ENCODE data around the gene ZNF280D.
A peak's percentile ranks its signal among the peaks of the same experiment; 100 is the strongest.

The ZNF280D gene

DNA sequence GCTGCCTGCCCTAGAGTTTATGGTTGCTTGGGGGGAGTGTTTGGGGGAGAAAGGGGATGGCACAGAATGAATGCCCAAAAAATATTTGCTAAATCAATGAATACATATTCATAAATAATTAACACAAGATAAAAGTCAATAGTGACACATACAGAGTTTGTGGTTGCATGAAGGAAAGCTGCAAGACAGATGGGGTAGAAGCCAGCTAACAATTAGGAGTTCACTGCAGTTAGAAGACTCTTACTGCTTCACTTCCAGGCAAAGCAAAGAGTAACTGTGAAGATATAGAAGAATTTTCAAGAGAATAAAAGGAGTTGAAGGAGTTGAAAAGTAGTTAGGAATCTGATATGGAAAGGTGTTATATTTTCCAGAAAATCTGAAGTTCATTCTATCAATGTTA lies 72.4 kb downstream of the ZNF280D start:
- no peak for TF ChIP-seq TAF1 (IDR thresholded peaks at IDR 0.05; ENCODE audit: borderline replicate concordance, low read depth, low read length)
- TF ChIP-seq POLR2AphosphoS5 (IDR thresholded peaks at IDR 0.05; ENCODE audit: low read depth, low read length), result no peak
- TF ChIP-seq POLR2A (IDR thresholded peaks at IDR 0.05; ENCODE audit: low read depth, low read length), result no peak
- FAIRE-seq (no peak), DNase-seq (ENCODE audit: insufficient read length) (no peak)

DNA sequence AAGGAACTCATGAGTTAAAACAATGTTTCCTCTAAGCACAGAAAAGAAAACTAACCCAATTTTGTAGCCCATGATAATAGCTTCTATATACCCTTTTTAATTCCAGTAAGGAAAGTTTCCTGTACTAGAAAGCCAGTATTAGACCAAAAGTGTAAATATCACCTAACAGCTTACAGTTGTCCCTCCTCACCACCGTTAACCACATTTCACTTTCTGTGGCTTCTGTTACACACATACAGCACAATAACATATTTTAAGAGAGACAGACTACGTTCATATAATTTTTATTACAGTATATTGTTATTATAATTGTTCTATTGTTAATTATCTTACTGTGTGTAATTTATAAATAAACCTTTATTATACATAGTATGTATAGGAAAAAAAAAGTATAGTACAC lies 74.1 kb downstream of the ZNF280D start:
- DNase-seq (ENCODE audit: insufficient read length) (no peak), FAIRE-seq (no peak)
- TF ChIP-seq POLR2AphosphoS5 (IDR thresholded peaks at IDR 0.05; ENCODE audit: low read depth, low read length), result no peak
- no peak for TF ChIP-seq TAF1 (IDR thresholded peaks at IDR 0.05; ENCODE audit: borderline replicate concordance, low read depth, low read length)
- no peak for TF ChIP-seq POLR2A (IDR thresholded peaks at IDR 0.05; ENCODE audit: low read depth, low read length)

DNA sequence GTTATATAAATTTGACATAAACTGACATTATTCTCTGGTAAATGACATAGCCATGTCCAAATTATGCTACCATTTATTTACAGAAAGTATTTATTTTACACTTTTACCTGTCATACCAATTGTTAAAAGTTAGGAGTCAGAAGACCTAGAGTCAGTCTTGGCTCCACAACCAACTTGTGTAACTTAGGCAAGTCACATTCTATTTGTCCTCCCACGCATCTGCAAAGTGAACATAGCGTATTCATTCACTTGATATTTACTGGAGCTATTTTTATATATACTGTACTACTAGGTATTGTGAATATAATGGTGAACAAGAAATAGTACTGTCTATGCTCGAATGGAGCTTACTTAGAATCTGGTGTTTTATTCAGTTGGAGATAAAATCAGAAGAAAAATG lies 78.7 kb downstream of the ZNF280D start:
- DNase-seq (ENCODE audit: insufficient read length) (no peak), FAIRE-seq (no peak)
- TF ChIP-seq POLR2A (IDR thresholded peaks at IDR 0.05; ENCODE audit: low read depth, low read length), result no peak
- no peak for TF ChIP-seq POLR2AphosphoS5 (IDR thresholded peaks at IDR 0.05; ENCODE audit: low read depth, low read length)
- TF ChIP-seq TAF1 (IDR thresholded peaks at IDR 0.05; ENCODE audit: borderline replicate concordance, low read depth, low read length), result no peak

DNA sequence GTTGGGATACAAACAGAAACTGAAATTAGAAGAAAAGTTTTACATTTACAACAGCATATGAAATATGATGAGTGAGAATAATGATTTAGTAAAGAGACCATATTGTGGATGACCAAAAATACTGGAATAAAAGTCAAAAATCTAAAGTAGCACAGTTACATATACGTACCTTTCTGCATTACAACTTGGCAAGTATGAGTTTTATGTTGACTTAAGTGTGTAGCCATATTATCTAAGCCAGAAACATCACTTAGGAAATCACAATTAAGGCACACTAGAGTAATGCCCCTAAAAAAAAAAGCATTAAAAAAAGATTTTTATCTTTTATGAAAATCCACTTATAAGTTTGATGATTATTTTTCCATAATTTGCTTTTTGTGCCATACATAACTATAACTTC lies 79.1 kb downstream of the ZNF280D start:
- no peak for FAIRE-seq
- DNase-seq (ENCODE audit: insufficient read length), result no peak
- TF ChIP-seq POLR2A (IDR thresholded peaks at IDR 0.05; ENCODE audit: low read depth, low read length) (no peak), TAF1 (IDR thresholded peaks at IDR 0.05; ENCODE audit: borderline replicate concordance, low read depth, low read length) (no peak), POLR2AphosphoS5 (IDR thresholded peaks at IDR 0.05; ENCODE audit: low read depth, low read length) (no peak)

DNA sequence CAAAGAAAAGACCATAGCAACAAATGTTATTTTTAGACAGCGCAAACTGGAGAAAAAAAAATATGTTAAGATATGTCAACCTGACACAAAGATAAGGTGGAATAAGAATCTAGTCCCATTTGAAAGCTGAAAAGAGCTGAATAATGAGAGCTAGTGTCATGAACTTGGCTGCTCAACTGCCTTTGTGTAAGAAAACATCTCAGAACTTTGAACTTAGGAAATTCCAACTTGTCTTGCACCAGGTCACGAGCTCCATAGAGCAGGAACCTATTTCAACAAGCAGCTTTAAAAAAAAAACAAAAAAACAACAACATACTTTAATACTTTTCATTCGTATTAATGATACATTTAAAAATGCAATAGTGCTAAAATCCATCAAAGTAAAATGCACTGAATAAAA lies 79.5 kb downstream of the ZNF280D start:
- TF ChIP-seq POLR2AphosphoS5 (IDR thresholded peaks at IDR 0.05; ENCODE audit: low read depth, low read length) (no peak), POLR2A (IDR thresholded peaks at IDR 0.05; ENCODE audit: low read depth, low read length) (no peak), TAF1 (IDR thresholded peaks at IDR 0.05; ENCODE audit: borderline replicate concordance, low read depth, low read length) (no peak)
- FAIRE-seq (no peak), DNase-seq (ENCODE audit: insufficient read length) (no peak)

DNA sequence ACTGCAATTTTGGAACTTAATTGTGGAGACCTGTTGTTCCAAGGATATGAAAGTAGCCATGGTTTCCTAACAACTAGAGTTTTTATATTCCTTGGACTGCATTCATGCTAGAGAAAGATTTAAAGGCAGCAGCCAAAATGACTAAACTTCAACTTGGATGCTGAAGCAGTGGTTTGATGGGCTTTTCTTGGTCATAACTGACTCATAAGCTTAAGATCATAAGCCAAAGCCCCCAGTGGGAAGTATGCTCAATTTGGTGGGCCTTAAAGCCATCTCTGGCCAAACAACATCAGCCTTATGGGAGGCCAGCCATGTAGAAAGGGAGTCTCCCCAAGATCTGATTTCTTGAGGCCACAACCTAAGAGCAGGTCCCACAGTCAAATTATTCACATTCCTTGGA lies 80.2 kb downstream of the ZNF280D start:
- no peak for FAIRE-seq
- TF ChIP-seq POLR2A (IDR thresholded peaks at IDR 0.05; ENCODE audit: low read depth, low read length) (no peak), TAF1 (IDR thresholded peaks at IDR 0.05; ENCODE audit: borderline replicate concordance, low read depth, low read length) (no peak), POLR2AphosphoS5 (IDR thresholded peaks at IDR 0.05; ENCODE audit: low read depth, low read length) (no peak)

DNA sequence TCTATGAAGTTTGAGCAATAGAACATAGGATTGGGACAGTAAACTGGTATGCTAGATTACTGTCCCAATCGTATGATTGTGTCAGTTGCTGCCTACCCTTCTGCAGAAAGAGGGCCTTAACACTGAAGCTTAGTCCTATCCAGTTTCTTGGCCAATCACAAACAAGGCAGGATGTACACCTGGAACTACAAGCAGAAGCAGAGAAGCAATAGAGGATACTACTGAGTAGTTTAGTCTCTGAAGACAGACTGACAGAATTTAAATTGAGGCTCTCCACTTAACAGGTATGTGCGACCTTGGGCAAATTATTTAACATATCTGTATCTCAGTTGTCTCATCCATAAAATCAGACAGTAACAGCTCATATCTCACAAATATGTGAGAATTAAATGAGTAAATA lies 85.0 kb downstream of the ZNF280D start:
- FAIRE-seq (no peak), DNase-seq (ENCODE audit: insufficient read length) (no peak)
- no peak for TF ChIP-seq POLR2A (IDR thresholded peaks at IDR 0.05; ENCODE audit: low read depth, low read length)
- TF ChIP-seq POLR2AphosphoS5 (IDR thresholded peaks at IDR 0.05; ENCODE audit: low read depth, low read length), result no peak
- no peak for TF ChIP-seq TAF1 (IDR thresholded peaks at IDR 0.05; ENCODE audit: borderline replicate concordance, low read depth, low read length)

More for the DNA sequence above, 80.2 kb downstream of the ZNF280D start:
- no peak for DNase-seq (ENCODE audit: insufficient read length)

DNA sequence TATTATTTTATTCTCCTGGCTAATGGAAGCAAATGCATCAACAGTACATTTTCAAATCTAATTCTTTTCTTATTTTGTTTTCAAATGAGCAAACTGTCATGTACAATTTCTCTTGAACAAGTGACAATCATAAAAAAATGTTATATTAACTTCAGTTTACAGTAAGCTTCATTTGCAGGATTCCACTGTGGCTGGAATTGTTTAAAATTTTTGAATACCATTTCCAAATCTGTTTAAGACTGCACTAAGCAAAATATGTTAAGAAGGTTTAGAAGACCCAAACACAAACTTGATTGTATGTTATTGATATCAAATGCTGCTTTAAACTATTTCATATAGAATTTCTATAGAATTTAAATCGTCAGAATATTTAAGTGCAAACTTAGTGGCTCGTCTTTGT lies 92.8 kb downstream of the ZNF280D start:
- FAIRE-seq (no peak), DNase-seq (ENCODE audit: insufficient read length) (no peak)
- no peak for TF ChIP-seq POLR2A (IDR thresholded peaks at IDR 0.05; ENCODE audit: low read depth, low read length)
- TF ChIP-seq POLR2AphosphoS5 (IDR thresholded peaks at IDR 0.05; ENCODE audit: low read depth, low read length), result no peak
- TF ChIP-seq TAF1 (IDR thresholded peaks at IDR 0.05; ENCODE audit: borderline replicate concordance, low read depth, low read length), result no peak

DNA sequence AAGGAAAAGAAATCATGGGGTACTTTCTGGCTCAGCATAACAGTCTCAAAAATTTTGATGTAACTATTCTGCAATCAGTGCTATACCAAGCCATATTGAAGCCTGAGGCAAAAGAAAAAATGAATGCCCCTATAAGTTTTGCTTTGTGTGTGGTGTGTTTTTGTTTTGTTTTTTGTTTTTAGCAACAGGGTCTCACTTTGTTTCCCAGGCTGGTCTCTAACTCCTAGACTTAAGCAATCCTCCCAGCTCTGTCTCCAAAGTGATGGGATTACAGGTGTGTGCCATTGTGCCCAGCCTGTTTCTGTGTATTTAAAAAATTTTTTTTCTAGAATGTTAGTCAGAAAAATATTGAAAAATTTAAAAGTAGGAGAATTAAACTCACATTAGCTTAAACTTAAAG lies 93.2 kb downstream of the ZNF280D start:
- DNase-seq (ENCODE audit: insufficient read length) (no peak), FAIRE-seq (no peak)
- TF ChIP-seq TAF1 (IDR thresholded peaks at IDR 0.05; ENCODE audit: borderline replicate concordance, low read depth, low read length) (no peak), POLR2AphosphoS5 (IDR thresholded peaks at IDR 0.05; ENCODE audit: low read depth, low read length) (no peak), POLR2A (IDR thresholded peaks at IDR 0.05; ENCODE audit: low read depth, low read length) (no peak)

DNA sequence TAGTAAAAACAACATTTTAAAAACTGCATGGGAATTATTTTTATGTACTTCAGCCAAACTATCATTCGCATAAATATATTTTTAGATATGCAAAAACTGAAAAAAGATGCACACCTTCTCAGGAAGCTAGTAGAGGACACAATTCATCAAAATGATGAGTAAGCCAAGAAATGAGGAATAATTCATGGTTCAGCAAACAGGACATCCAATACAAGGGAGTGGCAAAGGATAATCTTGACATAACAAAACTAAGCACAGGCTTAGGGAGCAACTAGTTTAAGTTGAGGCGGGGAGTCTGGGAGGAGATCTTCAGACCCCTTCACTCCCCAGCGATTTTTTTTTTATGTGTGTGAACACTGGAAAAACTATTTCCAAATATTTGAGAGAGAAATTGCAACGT lies 93.7 kb downstream of the ZNF280D start:
- DNase-seq (ENCODE audit: insufficient read length) (no peak), FAIRE-seq (peak; percentile 60)
- TF ChIP-seq POLR2AphosphoS5 (IDR thresholded peaks at IDR 0.05; ENCODE audit: low read depth, low read length), result no peak
- no peak for TF ChIP-seq TAF1 (IDR thresholded peaks at IDR 0.05; ENCODE audit: borderline replicate concordance, low read depth, low read length)
- TF ChIP-seq POLR2A (IDR thresholded peaks at IDR 0.05; ENCODE audit: low read depth, low read length), result no peak

DNA sequence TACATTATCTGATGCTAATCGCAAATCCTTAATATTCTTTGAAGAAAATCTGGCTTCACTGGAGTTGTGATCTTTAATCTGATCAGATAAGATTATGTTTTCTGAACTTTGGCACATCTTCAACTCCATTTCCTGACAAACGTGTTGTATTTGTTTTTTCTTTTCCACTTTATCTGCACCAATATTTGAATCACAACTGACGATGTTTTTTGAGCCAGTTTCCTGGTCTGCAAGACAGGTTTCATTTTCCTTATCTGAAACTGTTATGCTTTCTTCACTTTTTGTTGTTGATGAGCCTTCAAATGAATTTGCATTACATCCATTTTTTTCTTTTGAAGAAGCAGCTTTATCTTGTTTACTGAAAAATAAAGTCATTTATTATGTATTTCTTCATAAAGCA lies 101.5 kb downstream of the ZNF280D start:
- TF ChIP-seq POLR2A (IDR thresholded peaks at IDR 0.05; ENCODE audit: low read depth, low read length), result no peak
- no peak for TF ChIP-seq TAF1 (IDR thresholded peaks at IDR 0.05; ENCODE audit: borderline replicate concordance, low read depth, low read length)
- no peak for TF ChIP-seq POLR2AphosphoS5 (IDR thresholded peaks at IDR 0.05; ENCODE audit: low read depth, low read length)
- FAIRE-seq, result no peak
- no peak for DNase-seq (ENCODE audit: insufficient read length)

DNA sequence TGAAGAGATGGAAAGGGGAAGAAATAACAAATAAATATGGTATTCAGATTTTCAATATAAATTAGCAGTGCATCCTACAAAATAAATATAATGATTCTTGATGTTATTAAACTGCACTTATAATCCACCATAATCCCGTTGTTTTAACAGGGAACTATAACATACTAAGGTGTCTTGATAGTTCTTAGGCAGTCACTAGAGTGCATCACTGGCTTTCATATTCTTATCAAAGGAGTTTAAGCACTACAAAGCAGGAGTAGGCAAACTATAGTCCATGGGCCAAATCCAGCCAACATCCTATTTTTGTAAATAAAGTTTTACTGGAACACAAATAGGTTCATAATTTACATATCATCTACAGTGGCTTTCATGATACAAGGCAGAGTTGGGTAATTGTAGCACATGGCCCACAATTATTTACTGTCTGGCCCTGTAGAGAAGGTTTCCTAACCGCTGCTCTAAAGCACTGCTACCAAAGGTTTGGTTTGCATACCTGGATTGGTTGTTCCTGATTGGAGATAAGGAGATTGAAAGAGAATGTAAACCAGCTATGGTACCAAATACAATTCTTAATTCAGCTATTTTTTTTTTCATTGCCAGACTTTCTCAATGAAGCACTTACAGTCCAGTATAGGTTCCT lies 104.3 kb downstream of the ZNF280D start:
- TF ChIP-seq POLR2AphosphoS5 (IDR thresholded peaks at IDR 0.05; ENCODE audit: low read depth, low read length) (no peak), POLR2A (IDR thresholded peaks at IDR 0.05; ENCODE audit: low read depth, low read length) (no peak), TAF1 (IDR thresholded peaks at IDR 0.05; ENCODE audit: borderline replicate concordance, low read depth, low read length) (no peak)
- no peak for DNase-seq (ENCODE audit: insufficient read length)
- no peak for FAIRE-seq

Data from GM12892 (cell line).